Osteoblast (primary cell): ENCODE measurements around the gene PRR15L. TPM values are rescaled to one million over a fixed set of nuclear protein-coding genes. Genes with fewer than 3 reads are reported as not detected.
"Not testable (repeated sequence)": the region's sequence is repeated elsewhere in the genome, so short reads cannot be mapped to it uniquely, and the experiment has no call there.

Source experiments
- DNase-seq: peaks from one replicate; pipeline ENCODE4 v3.0.0; 2011; ENCODE audit warnings: low spot score, mixed read lengths; ENCODE audit not compliant: insufficient read length; ENCODE audit errors: missing footprints
- H2AFZ ChIP-seq: 2 replicates; pipeline ENCODE4 v1.6.0; 2011; ENCODE audit warnings: mild to moderate bottlenecking, low read length
- H3K27ac ChIP-seq: 2 replicates; pipeline ENCODE4 v1.5.1; 2011; ENCODE audit warnings: mild to moderate bottlenecking, low read depth, low read length, moderate library complexity
- H3K27me3 ChIP-seq: 2 replicates; pipeline ENCODE4 v1.6.0; 2012; ENCODE audit warnings: mild to moderate bottlenecking, control low read depth, inconsistent platforms, low read length, moderate library complexity; ENCODE audit not compliant: insufficient read depth
- H3K36me3 ChIP-seq: 2 replicates; pipeline ENCODE4 v1.5.1; 2011; ENCODE audit warnings: mild to moderate bottlenecking, low read length, control low read depth, moderate library complexity; ENCODE audit not compliant: insufficient read depth
- H3K4me1 ChIP-seq: 2 replicates; pipeline ENCODE4 v1.5.1; 2011; ENCODE audit warnings: mild to moderate bottlenecking, low read length, control low read depth, moderate library complexity; ENCODE audit not compliant: insufficient read depth
- H3K4me2 ChIP-seq: 2 replicates; pipeline ENCODE4 v1.6.0; 2011; ENCODE audit warnings: mild to moderate bottlenecking, low read length; ENCODE audit not compliant: insufficient read depth
- H3K4me3 ChIP-seq: fragments of 200-600 bp; sonication (generic); 3 replicates; pipeline ENCODE4 v1.5.1; 2012; ENCODE audit warnings: mild to moderate bottlenecking, low read length, inconsistent platforms; ENCODE audit not compliant: insufficient read depth
- H3K79me2 ChIP-seq: 2 replicates; pipeline ENCODE4 v1.6.0; 2012; ENCODE audit warnings: mild to moderate bottlenecking, low read length, control low read depth, inconsistent platforms; ENCODE audit not compliant: insufficient read depth
- H3K9me3 ChIP-seq: 2 replicates; pipeline ENCODE4 v1.5.1; 2011; ENCODE audit warnings: low read depth, low read length, control low read depth
- H4K20me1 ChIP-seq: 2 replicates; pipeline ENCODE4 v1.6.0; 2012; ENCODE audit warnings: mild to moderate bottlenecking, low read length, control low read depth; ENCODE audit not compliant: insufficient read depth
- CTCF ChIP-seq: IDR thresholded peaks from 2 replicates; pipeline ENCODE4 v1.5.1; 2011; ENCODE audit warnings: mild to moderate bottlenecking, low read depth, low read length, moderate library complexity; ENCODE audit errors: extremely low read depth
- total RNA-seq: library from RNA; depleted of rRNA; stranded (reverse); fragments of >200 nt; gene quantifications from 2 replicates; pipeline ENCODE4 v1.2.3, GENCODE V29; 2012

Gene PRR15L
- total RNA-seq, 1 donor, result not detected

DNA sequence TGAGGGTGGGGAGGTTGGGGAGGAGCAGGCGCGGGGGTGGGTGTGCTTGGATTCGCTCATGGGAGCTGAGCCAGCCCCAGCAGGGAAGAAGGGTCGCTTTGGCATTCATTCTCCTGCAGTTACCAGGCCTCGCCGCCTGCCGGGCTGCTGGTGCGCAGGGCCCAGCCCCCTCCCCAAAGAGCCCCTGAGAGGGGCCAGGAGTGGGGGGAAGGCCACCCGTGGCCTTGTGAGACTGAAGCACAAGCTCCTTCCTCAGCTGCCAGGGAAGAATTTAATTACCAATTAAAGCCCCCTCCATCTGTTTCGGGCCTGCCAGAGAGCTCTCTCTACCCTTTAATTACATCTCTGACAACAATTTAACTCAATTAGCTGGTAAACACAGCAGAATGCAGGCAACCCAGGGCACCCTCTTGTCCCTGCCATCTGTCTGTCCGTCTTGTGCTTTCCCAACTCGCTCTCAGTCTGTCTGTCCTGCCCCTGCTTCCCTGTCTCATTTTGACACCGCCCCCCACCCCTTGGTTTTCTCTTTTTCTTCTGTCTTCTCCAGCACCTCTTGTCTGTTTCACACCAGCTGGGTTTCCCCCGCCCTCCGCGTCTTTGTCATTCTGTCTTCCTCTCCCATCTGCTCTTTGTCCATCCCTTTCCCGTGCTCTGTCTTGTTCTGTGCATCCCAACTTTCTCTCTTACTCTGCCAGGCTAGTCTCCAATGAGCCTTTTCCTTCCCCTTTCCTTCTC is 45.9 kb upstream of the PRR15L start:
- Histone ChIP-seq H2AFZ (no peak overlapping the region), H3K79me2 (no peaks in the 10 kb centered on the region), H3K4me2 (no peak overlapping the region), H3K27me3 (no peaks in the 10 kb centered on the region), H3K4me3 (no peak overlapping the region), H3K4me1 (peaks cover 24% of the 10 kb centered on the region), H3K27ac (no peak overlapping the region), H3K9me3 (no peaks in the 10 kb centered on the region), H4K20me1 (no peaks in the 10 kb centered on the region), H3K36me3 (no peaks in the 10 kb centered on the region)
- DNase-seq, result no peak
- no peak for TF ChIP-seq CTCF

DNA sequence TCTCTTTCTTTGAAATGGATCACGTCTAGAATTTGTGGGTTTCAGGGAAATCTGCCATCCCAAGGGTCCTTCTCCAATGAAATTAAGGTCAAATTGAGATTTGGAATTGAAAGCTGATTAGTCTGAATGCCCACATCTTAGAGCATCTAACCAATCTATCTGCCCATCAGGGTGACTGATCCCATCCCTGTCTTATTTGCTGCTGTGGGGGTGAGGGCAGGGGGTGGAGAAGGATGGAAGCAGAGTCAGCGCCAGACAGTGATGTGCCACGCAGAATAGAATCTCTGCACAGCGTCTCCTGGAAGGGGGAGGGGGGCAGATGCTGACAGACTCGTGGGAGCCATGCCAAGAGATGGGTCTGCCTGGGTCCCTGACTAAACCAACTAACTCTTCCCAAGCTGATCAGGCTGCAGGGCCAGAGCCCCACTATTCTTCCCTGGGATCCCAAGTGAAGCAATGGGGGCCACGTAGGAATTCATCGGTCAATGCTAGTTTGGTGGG is 45.3 kb upstream of the PRR15L start:
- Histone ChIP-seq H3K4me2 (peak overlapping the region; percentile 63), H3K4me1 (peaks cover 24% of the 10 kb centered on the region), H4K20me1 (no peaks in the 10 kb centered on the region), H3K9me3 (no peaks in the 10 kb centered on the region), H3K79me2 (no peaks in the 10 kb centered on the region), H2AFZ (peak overlapping the region; percentile 99), H3K4me3 (no peak overlapping the region), H3K27ac (peak overlapping the region; percentile 83), H3K27me3 (no peaks in the 10 kb centered on the region), H3K36me3 (no peaks in the 10 kb centered on the region)
- DNase-seq, result no peak
- TF ChIP-seq CTCF, result no peak

GRCh38 chr17:48002266-48002915 is 44.7 kb upstream of the PRR15L start:
- H3K27ac ChIP-seq, result peak overlapping the region; percentile 83
- DNase-seq, result peak; percentile 92
- no peak for TF ChIP-seq CTCF
- H2AFZ ChIP-seq, result peak overlapping the region; percentile 99
- no peaks in the 10 kb centered on the region for H3K27me3 ChIP-seq
- H3K79me2 ChIP-seq, result no peaks in the 10 kb centered on the region
- H3K4me2 ChIP-seq, result peak overlapping the region; percentile 63
- peaks cover 24% of the 10 kb centered on the region for H3K4me1 ChIP-seq
- no peaks in the 10 kb centered on the region for H3K36me3 ChIP-seq
- H3K4me3 ChIP-seq, result no peak overlapping the region
- H3K9me3 ChIP-seq, result no peaks in the 10 kb centered on the region
- H4K20me1 ChIP-seq, result no peaks in the 10 kb centered on the region

- not testable (repeated sequence) for H3K79me2 ChIP-seq, H4K20me1 ChIP-seq, H2AFZ ChIP-seq, H3K36me3 ChIP-seq, H3K27ac ChIP-seq, H3K4me2 ChIP-seq, H3K9me3 ChIP-seq, H3K27me3 ChIP-seq, DNase-seq, H3K4me3 ChIP-seq
- H3K4me1 ChIP-seq, result peaks cover 24% of the 10 kb centered on the region
Measured at GRCh38 chr17:48001657-48002056, 44.0 kb upstream of the PRR15L start.
